HL-60/S4 treated with phorbol 12-myristate 13-acetate at 8.2 ng/mL for 4 days and 3 days (cell line): Measurements from ENCODE around the gene SETD5.

Experiments used
- in situ Hi-C: fragments of 300-500 bp; cut with MboI; formaldehyde crosslinking; loops from 2 replicates; pipeline ENCODE4 v1.15.0; 2022; ENCODE audit warnings: low sequenced_read_pairs

Gene SETD5, protein sequence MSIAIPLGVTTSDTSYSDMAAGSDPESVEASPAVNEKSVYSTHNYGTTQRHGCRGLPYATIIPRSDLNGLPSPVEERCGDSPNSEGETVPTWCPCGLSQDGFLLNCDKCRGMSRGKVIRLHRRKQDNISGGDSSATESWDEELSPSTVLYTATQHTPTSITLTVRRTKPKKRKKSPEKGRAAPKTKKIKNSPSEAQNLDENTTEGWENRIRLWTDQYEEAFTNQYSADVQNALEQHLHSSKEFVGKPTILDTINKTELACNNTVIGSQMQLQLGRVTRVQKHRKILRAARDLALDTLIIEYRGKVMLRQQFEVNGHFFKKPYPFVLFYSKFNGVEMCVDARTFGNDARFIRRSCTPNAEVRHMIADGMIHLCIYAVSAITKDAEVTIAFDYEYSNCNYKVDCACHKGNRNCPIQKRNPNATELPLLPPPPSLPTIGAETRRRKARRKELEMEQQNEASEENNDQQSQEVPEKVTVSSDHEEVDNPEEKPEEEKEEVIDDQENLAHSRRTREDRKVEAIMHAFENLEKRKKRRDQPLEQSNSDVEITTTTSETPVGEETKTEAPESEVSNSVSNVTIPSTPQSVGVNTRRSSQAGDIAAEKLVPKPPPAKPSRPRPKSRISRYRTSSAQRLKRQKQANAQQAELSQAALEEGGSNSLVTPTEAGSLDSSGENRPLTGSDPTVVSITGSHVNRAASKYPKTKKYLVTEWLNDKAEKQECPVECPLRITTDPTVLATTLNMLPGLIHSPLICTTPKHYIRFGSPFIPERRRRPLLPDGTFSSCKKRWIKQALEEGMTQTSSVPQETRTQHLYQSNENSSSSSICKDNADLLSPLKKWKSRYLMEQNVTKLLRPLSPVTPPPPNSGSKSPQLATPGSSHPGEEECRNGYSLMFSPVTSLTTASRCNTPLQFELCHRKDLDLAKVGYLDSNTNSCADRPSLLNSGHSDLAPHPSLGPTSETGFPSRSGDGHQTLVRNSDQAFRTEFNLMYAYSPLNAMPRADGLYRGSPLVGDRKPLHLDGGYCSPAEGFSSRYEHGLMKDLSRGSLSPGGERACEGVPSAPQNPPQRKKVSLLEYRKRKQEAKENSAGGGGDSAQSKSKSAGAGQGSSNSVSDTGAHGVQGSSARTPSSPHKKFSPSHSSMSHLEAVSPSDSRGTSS (N-terminal part only)

DNA sequence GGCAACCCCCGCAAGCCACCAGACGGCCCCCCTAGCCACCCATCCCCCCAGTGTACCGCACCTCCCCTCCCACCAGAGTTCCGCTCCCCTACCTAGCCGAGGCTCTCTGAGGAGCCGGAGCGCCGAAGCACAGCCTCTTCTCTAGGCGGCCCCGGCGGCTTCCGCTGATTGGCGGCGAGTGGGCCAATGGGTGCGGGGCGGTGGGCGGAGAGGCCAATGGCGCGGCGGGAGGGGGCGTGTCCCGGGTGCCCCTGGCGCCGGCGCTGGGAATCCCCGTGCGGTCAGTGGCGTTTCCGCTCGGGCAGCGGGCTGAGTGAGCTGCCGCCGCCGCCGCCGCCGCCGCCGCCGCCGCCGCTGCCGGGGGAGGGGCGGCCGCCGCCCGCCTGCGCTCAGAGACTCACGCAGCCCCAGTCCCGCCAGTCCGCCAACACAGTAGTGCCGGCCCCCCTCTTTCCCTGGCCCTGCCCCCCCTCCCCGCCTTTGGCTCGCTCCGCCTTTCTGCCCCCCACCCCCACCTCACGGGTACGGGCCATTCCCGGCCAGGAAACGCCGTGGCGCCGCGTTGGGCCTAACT lies at the start of gene SETD5:
TSS of gene SETD5 (plus strand) at position 284 of the 574 bp plus-strand sequence. CDS start 31,324 bp downstream, outside the sequence.
- in situ Hi-C loops, result no loop called here

DNA sequence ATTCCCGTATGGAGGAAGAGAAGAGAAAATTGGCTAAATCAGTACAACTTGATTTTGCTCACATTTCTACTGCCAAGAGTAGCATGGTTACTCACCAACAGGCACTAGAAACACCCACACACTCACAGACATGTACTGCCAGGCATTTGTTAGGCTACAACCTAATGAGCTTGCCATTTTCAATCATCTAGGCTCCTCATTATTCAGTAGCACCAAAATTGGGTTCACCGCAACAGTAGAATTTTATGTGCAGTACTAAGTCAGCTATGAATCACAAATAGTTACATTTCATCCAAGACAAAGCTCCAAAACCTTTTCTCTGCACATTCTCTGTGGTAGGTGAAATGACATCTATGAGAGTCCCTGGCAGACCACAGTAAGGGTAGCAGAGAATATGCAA lies 49.5 kb upstream of the SETD5 start:
- in situ Hi-C loops, result no loop called here

DNA sequence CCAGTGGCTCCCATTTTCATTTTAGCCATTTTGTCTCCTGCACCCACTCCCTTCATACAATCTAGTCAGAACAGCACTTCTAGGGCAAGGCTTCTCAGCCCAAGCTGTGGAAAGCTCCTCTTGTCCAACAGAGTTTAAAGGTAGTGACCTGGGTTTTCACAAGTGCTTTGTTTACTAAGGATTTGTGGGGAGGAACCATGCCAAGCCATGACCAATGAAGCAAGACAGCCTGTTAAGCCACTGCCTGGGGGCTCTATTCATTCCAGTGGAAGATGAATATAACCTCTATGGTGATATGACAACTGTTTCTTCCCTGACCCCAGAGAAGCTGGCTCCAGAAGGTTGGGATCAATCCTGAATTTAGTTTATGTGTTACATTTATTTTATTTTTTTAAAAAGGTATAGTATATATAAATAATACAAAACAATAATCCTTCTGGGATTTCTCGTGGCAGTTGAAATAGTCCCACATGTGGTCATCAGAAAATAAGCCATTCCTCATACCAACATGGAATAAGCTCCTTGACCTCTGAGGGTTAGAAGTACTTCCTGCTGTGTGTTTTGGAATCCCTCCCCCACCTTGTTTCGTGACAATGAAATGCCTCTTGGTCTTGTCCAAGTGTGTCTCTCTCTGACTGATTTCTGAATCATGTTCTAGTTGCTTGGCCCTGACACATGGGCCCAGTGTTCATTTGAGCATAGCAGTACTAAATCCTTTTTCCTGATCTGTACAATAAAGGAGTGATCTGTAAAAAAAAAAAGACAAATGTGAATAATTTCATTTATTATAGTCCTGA lies 47.9 kb upstream of the SETD5 start:
- in situ Hi-C loops, result no loop called here

DNA sequence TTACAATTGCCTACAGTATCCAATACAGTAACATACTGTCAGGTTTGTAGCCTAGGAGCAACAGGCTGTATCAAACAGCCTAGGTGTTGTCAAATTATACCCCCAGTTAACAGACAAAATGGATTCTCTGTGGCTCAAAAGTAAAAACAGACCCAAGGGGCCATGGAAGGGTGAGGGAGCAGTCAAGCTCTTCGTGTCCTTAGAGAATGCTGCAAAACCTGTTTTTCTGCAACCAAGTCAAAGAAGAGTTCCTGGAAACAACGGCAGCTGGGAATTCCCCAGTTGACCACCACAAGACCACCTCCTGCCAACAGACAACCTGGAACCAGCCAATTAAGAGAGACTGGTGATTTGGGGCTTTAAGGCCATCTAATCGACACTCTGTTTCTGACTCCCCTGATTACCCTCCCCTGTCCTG lies 45.7 kb upstream of the SETD5 start:
- in situ Hi-C loops, result no loop called here

DNA sequence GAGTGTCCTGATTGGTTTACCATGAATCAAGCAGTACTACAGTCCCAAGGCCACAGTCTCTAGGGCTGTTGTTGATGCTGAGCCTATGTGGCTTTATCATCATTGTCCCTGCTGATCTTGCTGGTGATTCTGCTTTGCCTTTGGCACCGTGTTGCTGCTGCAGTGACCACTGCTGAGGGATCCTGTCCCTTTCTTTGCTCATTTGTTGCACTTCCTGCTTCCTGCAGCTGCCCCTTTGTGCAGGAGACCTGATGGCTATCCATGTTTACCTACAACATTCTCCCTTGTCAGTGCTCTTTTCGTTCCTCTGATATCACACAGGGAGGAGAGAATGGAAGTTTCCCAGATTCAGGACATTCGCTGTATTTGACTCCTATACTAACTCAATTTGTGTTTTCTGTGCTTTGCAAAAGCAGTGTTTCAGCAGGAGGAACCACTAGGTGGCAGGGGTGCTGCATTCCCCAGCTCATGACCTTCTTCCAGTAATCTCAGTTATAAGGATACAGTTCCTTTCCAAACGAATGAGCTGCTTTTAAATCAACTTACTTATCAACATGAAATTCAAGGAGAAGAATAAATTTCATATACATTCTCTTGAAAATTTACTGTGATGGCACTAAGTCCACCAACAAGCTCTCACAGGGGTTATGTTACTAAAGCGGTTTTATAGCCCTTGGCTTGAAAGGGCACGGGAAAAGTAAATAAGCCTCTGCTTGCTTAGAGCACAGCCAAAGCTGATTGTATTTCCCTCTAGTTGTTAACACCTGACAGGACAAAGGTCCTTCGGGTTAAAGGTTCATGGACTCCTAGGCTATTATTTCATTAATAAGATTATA lies 44.3 kb upstream of the SETD5 start:
- in situ Hi-C loops, result no loop called here

DNA sequence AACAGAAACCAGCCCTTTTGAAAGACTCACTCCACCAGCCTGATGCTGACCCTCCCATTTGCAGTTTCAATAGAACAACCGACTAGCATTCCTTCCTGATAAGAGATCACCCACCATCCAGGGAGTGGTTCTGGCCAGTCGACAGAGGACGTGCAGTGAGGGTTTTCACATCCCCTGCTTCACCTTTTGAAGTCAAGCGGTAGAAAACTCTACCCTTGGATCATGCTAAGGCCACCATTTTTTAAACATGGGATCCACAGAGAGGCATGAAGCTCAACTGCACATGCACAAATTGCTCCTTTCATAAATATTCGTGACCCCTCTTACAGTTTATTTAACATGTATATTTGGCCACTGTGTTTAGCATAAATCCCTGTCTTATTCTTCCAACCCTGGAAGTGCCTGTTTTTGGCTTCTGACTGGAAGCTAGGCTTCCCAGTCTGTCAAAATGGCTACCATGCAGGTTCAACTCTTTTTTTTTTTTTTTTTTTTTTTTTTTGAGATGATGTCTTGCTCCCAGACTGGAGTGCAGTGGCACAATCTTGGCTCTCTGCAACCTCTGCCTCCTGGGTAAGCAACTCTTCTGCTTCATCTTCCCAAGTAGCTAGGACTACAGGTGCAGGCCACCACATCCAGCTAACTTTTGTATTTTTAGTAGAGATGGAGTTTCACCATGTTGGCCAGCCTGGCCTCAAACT lies 35.6 kb upstream of the SETD5 start:
- in situ Hi-C loops, result no loop called here

DNA sequence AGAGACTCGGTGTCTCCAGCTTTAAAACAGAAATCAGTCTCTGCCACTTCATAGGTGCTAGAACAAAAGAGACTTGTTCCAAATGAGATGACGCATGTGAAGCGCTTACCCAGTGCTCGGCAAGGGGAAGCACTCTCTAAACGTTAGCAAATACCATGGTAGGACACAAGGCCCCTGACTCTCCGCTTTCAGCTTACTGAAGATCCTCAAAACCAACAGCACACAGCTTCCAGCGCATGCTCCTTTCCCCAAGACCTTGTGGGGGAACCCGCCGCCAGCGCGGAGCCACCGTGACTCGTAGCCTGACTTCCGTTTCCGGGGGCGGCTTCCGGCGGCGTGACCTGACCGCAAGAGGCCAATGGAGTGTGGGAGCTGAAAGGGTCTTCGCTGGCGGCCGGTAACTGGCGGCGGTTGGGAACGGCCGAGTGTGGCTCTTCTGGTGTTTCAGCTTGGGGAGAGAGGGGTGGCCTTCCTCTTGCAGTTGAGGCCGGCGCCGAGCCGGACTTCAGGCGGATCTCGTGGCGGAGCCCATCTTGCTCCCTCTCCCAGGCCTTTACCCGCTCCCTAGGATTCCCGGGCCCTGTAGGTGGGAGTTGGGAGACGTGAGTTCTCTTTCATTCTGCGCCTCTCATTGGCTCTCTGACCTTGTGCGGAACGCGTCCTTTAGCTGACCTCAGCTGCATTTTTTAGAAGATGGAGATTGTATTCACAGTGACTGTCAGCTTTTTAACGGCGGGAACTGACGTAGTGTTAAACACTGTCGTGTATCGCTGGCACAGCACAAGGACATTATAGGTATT lies 34.5 kb upstream of the SETD5 start, which contains the start of gene THUMPD3:
TSS of gene THUMPD3 (plus strand) at position 324 of the 800 bp plus-strand sequence. CDS start 2,015 bp downstream, outside the sequence.
- in situ Hi-C loops, result no loop called here

DNA sequence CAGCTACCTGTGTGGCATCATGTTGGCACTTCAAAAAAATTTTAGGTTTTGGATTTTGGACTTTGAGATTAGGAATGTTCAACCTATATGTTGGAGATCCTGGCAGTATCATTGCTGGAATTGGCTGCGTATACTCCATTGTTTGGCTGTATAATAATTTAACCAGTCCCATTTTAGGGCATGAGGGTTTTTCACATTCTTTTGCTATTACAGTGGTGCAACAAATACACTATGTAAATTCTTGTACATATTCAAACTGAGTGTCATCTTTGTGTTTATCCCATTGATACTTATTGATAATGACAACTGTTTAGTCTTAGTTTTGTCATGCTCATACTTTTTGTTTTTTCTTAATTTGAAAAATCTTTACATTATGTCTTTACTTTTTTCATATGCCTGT lies 27.9 kb upstream of the SETD5 start:
- in situ Hi-C loops, result no loop called here

DNA sequence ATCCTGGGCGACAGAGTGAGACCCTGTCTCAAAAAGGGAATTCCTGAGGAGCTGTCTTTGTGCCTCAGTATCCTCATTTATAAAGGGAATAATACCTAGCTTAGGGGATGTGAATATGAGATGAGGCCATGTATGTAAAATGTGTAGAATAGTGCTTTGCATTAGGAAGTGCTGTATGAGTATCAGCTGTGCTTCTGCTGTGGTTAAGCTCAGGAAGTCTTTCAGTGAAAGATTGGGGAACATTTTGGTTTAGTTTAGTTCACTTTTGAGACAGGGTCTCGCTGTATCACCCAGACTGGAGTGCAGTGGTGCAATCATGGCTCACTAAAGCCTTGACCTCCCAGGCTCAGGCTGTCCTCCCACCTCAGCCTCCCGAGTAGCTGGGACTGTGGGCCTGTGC lies 23.9 kb upstream of the SETD5 start:
- in situ Hi-C loops, result no loop called here

DNA sequence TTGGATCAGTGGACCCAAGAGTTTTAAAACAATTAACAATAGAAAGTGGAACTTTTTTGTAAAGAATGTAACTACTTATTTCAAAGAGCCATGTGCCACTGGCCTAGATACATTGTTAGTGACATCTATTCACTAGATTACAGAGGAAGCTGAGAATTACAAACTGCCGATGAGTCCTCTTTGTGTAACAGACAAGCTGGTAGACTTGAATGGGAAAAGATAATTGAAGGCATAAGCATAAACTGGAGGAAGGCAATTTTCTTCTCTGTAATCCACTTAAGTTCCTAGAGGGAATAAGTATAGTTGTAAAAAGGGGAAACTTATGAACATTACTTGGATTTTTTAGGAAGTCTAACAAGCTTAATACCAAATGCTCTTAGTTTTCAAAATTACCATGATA lies 19.4 kb upstream of the SETD5 start:
- in situ Hi-C loops, result no loop called here

DNA sequence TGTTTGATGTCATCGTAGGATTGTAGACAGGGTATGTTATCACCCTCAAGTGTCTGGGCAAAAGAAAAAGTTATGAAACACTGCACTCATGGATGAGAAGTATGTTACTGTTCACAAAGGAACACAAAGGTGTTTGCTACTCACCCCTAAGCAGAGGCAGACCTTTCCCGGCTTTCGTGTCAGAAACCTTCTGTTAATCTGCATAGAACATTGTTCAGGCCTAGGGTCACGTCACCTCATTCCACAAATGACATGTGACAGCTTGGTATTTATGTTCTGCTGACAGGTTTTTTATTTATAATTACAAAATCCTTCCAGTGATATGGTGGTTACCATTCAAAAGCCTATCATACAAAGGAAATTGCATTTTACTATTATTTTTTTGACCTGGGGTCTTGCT lies 18.1 kb upstream of the SETD5 start:
- in situ Hi-C loops, result no loop called here

DNA sequence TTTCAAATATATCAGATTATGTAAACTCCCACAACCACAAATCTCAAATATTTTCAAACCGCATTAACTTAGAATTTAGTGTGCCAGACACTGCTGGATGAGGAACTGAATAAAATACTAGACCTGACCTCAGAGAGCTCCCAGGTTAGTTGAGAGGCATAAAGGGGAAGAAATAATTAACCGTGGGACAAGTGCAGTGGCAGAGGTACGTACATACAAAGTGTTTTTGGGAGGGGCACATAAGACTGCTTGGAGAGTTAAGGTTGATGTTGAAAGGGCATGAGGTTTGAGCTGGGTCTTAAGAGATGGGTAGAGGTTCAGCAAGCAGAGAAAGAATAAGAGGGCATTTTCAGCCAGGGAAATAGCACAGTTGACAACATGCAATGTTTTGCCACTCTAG lies 17.4 kb upstream of the SETD5 start:
- in situ Hi-C loops, result no loop called here

DNA sequence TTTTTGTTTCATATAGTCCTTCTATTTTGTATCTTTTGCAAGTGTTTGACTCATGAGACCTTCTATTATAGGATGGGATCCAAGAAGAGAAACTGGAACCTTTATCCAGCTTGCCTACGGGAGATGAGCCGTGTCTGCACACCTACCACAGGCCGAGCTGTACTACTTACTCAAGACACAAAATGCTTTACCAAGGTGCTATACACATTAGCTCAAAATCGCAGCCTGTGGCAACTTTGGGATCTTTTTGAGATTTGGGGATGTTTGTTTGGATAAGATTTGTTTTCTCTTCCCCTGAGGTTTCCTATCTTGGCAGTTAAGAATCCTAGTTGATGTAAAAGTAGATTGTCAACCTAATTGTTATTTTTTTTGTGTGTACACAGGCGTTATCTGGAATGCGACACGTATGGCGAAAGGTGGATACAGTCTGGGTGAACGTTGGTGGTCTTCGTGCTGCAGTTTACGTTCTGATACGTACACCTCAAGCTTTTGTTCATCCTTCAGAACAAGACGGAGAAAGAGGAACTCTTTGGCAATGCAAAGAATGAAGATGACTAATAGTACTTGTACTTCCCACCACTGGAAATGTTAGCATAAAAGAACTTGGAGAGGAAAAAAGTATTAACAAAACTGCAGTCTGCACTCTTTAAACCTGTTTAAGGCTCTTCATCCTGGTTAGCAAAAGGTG lies 13.1 kb upstream of the SETD5 start:
- in situ Hi-C loops, result no loop called here

DNA sequence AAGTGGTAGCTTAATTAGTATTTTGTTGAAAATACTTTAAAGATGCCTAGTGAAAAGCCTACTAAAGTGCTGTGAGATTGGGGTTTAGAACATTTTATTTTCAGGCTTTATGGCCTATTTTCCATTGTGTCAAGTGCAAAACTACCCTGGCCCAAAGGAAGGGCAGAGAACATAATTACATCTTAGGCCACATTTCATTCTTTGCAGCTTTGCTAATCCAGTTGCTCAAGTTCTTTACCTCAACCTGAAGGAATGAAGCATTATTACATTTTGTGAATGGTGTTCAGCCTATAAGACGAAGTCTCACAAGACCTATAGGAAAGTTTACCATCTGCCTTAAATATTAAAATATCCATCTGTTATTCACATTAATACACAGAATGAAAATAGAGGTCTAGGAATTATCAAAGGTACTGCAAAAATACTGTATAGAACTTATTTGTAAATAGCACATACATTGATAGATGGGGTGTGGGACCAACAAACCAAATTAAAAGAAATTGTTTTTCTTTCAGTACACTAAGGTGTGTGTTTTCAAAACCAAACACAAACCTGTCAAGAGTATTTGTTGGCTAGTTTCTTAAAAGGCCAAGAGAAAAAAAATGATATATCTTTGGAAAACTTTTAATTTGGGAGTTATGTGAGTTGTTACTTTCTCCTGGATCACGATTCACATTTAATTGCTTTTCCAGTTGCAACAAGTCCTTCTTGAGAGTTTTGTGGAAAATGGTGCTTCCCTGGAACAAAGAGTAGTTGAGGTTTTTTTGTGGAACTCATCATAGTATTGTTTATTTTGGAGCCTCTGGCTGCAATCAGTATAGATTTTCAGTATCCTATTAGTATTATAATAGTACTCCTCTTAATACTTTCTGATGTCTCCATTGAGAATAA lies 12.0 kb upstream of the SETD5 start:
- in situ Hi-C loops, result no loop called here

DNA sequence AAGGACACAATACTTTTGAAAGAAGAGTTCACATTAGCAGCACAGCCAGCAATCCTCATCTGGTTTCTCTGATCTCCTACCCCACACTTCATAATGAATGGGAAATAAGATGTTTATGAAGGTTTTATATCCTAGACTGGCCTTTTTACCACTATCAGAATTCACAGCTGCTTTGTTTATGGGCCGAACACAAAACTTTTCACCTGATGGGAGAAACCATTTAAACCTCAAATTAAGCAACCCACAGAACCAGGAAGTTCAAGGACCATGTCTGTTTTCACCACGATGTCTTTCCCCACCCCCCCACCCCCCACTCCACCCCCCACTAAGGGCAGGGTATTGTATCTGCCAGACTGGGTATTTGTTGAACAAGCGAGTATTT lies 11.3 kb upstream of the SETD5 start:
- in situ Hi-C loops, result no loop called here
